Osteoblast (primary cell): ENCODE results near the gene SHROOM3. TPM values are rescaled to one million over a fixed set of nuclear protein-coding genes. Genes with fewer than 3 reads are reported as not detected.
A peak's percentile ranks its signal among the peaks of the same experiment; 100 is the strongest.
"Not testable (repeated sequence)": the region's sequence is repeated elsewhere in the genome, so short reads cannot be mapped to it uniquely, and the experiment has no call there.

Experiments used
- DNase-seq: peaks from one replicate; pipeline ENCODE4 v3.0.0; 2011; ENCODE audit warnings: low spot score, mixed read lengths; ENCODE audit not compliant: insufficient read length; ENCODE audit errors: missing footprints
- H2AFZ ChIP-seq: 2 replicates; pipeline ENCODE4 v1.6.0; 2011; ENCODE audit warnings: mild to moderate bottlenecking, low read length
- H3K27ac ChIP-seq: 2 replicates; pipeline ENCODE4 v1.5.1; 2011; ENCODE audit warnings: mild to moderate bottlenecking, low read depth, low read length, moderate library complexity
- H3K27me3 ChIP-seq: 2 replicates; pipeline ENCODE4 v1.6.0; 2012; ENCODE audit warnings: mild to moderate bottlenecking, control low read depth, inconsistent platforms, low read length, moderate library complexity; ENCODE audit not compliant: insufficient read depth
- H3K36me3 ChIP-seq: 2 replicates; pipeline ENCODE4 v1.5.1; 2011; ENCODE audit warnings: mild to moderate bottlenecking, low read length, control low read depth, moderate library complexity; ENCODE audit not compliant: insufficient read depth
- H3K4me1 ChIP-seq: 2 replicates; pipeline ENCODE4 v1.5.1; 2011; ENCODE audit warnings: mild to moderate bottlenecking, low read length, control low read depth, moderate library complexity; ENCODE audit not compliant: insufficient read depth
- H3K4me2 ChIP-seq: 2 replicates; pipeline ENCODE4 v1.6.0; 2011; ENCODE audit warnings: mild to moderate bottlenecking, low read length; ENCODE audit not compliant: insufficient read depth
- H3K4me3 ChIP-seq: fragments of 200-600 bp; sonication (generic); 3 replicates; pipeline ENCODE4 v1.5.1; 2012; ENCODE audit warnings: mild to moderate bottlenecking, low read length, inconsistent platforms; ENCODE audit not compliant: insufficient read depth
- H3K79me2 ChIP-seq: 2 replicates; pipeline ENCODE4 v1.6.0; 2012; ENCODE audit warnings: mild to moderate bottlenecking, low read length, control low read depth, inconsistent platforms; ENCODE audit not compliant: insufficient read depth
- H3K9me3 ChIP-seq: 2 replicates; pipeline ENCODE4 v1.5.1; 2011; ENCODE audit warnings: low read depth, low read length, control low read depth
- H4K20me1 ChIP-seq: 2 replicates; pipeline ENCODE4 v1.6.0; 2012; ENCODE audit warnings: mild to moderate bottlenecking, low read length, control low read depth; ENCODE audit not compliant: insufficient read depth
- CTCF ChIP-seq: IDR thresholded peaks from 2 replicates; pipeline ENCODE4 v1.5.1; 2011; ENCODE audit warnings: mild to moderate bottlenecking, low read depth, low read length, moderate library complexity; ENCODE audit errors: extremely low read depth
- total RNA-seq: library from RNA; depleted of rRNA; stranded (reverse); fragments of >200 nt; gene quantifications from 2 replicates; pipeline ENCODE4 v1.2.3, GENCODE V29; 2012

The SHROOM3 gene
- total RNA-seq, 1 donor = 9.8 TPM

- Histone ChIP-seq H3K27ac (no peak overlapping the region), H3K4me3 (no peak overlapping the region), H2AFZ (no peak overlapping the region), H3K4me2 (no peak overlapping the region), H4K20me1 (no peaks in the 10 kb centered on the region), H3K4me1 (no peaks in the 10 kb centered on the region), H3K79me2 (no peaks in the 10 kb centered on the region), H3K36me3 (no peaks in the 10 kb centered on the region), H3K27me3 (peaks cover 15% of the 10 kb centered on the region), H3K9me3 (no peaks in the 10 kb centered on the region)
- DNase-seq = no peak
- no peak for TF ChIP-seq CTCF
Measured at GRCh38 chr4:76410636-76411035, 24.4 kb upstream of the SHROOM3 start.

- DNase-seq = peak; percentile 73
- Histone ChIP-seq H3K9me3 (no peaks in the 10 kb centered on the region), H3K27me3 (peaks cover 13% of the 10 kb centered on the region), H3K27ac (no peak overlapping the region), H3K4me3 (peak overlapping the region; percentile 66), H3K79me2 (no peaks in the 10 kb centered on the region), H3K4me2 (peak overlapping the region; percentile 73), H3K36me3 (no peaks in the 10 kb centered on the region), H4K20me1 (no peaks in the 10 kb centered on the region), H3K4me1 (no peaks in the 10 kb centered on the region), H2AFZ (peak overlapping the region; percentile 70)
- no peak for TF ChIP-seq CTCF
Measured at GRCh38 chr4:76420188-76420761, 14.8 kb upstream of the SHROOM3 start.

- Histone ChIP-seq H3K4me2 (peak within 1 kb of the TSS; percentile 73), H3K36me3 (no peaks in the 10 kb centered on the region), H3K4me1 (no peaks in the 10 kb centered on the region), H2AFZ (peak within 1 kb of the TSS; percentile 70), H3K79me2 (no peaks in the 10 kb centered on the region), H3K9me3 (no peaks in the 10 kb centered on the region), H3K27ac (no peak within 1 kb of the TSS), H3K27me3 (peaks cover 20% of the 10 kb centered on the region), H3K4me3 (peak within 1 kb of the TSS; percentile 66), H4K20me1 (no peaks in the 10 kb centered on the region)
- no peak for TF ChIP-seq CTCF
- peak; percentile 91 for DNase-seq
Measured at GRCh38 chr4:76420762-76421581, 14.1 kb upstream of the SHROOM3 start, which contains the start of gene CCDC158. TSS of gene CCDC158 (minus strand) at chr4:76421141. CDS start at chr4:76403207, 17,934 bp downstream.

- peaks cover 20% of the 10 kb centered on the region for H3K27me3 ChIP-seq
- not testable (repeated sequence) for H3K4me2 ChIP-seq, H3K27ac ChIP-seq, DNase-seq, H3K9me3 ChIP-seq, H3K4me3 ChIP-seq, H3K4me1 ChIP-seq, H3K79me2 ChIP-seq, H3K36me3 ChIP-seq, H2AFZ ChIP-seq, H4K20me1 ChIP-seq
Measured at GRCh38 chr4:76423159-76423558, 11.9 kb upstream of the SHROOM3 start.
